ENCODE measurements around the gene TNFAIP6.

DNA sequence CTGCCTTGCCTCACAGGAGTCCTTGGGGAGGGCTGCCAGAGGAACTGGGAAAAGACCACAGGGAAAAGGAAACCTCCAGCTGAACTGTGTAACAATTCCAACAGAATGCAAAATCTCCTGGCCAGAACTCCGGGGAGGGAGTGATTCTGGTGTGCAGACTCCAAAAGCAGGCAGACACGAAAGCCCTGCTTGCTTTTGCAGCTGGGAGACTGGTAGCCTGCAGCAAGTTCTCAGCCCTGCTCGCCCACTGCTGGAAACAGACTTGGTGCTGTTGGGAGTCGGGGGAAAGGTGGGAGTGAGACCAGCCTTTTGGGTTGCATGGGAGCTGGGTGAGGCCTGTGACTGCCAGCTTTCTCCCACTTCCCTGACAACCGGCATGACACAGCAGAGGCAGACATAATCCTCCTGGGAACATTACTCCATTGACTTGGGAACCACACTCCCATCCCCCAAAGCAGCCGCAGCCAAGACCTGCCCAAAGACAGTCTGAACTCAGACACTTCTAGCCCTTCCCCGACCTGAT is 42.0 kb upstream of the TNFAIP6 start:
- TF ChIP-seq, protein P1, sequence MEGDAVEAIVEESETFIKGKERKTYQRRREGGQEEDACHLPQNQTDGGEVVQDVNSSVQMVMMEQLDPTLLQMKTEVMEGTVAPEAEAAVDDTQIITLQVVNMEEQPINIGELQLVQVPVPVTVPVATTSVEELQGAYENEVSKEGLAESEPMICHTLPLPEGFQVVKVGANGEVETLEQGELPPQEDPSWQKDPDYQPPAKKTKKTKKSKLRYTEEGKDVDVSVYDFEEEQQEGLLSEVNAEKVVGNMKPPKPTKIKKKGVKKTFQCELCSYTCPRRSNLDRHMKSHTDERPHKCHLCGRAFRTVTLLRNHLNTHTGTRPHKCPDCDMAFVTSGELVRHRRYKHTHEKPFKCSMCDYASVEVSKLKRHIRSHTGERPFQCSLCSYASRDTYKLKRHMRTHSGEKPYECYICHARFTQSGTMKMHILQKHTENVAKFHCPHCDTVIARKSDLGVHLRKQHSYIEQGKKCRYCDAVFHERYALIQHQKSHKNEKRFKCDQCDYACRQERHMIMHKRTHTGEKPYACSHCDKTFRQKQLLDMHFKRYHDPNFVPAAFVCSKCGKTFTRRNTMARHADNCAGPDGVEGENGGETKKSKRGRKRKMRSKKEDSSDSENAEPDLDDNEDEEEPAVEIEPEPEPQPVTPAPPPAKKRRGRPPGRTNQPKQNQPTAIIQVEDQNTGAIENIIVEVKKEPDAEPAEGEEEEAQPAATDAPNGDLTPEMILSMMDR (IDR thresholded peaks at IDR 0.05) = no peak
- no peak for TF ChIP-seq EZH2 (IDR thresholded peaks at IDR 0.05; ENCODE audit: borderline replicate concordance, insufficient read depth, low read depth, low read length, poor library complexity, severe bottlenecking)

Measured in B cell (primary cell).